SK-N-SH (cell line): ENCODE measurements around the gene OLFML1. TPM values are rescaled to one million over a fixed set of nuclear protein-coding genes. Genes with fewer than 3 reads are reported as not detected.

Experiments
- CTCF ChIA-PET: fragments of 300-600, 350-600 bp; formaldehyde crosslinking; extraction: SDS; loops from one replicate; lab custom pipeline; 2021; lab: Yijun Ruan, JAX
- POLR2A ChIA-PET: fragments of 350-600 bp; sonication (Branson Sonifier 250); formaldehyde crosslinking; extraction: SDS; loops from one replicate; lab custom pipeline; 2020; ENCODE audit warnings: antibody characterized with exemption, inconsistent platforms; lab: Yijun Ruan, JAX
- DNase-seq: peaks from one replicate; pipeline ENCODE4 v3.0.0; 2012
- H2AFZ ChIP-seq: fragments of 200-600 bp; sonication (generic); 2 replicates; pipeline ENCODE4 v1.8.1; 2016; ENCODE audit warnings: antibody characterized with exemption, mild to moderate bottlenecking, low read depth
- H3F3A ChIP-seq: fragments of 200-600 bp; sonication (generic); replicated peaks from 2 replicates; pipeline ENCODE3; 2016; ENCODE audit warnings: antibody characterized with exemption, mild to moderate bottlenecking; ENCODE audit not compliant: insufficient read depth
- H3K27ac ChIP-seq, 2 experiments: fragments of 200-500 bp in 1 of 2; fragments of 200-600 bp in 1 of 2; sonication (Bioruptor generic) in 1 of 2; sonication (generic), shearing (Covaris generic) in 1 of 2; 2 replicates each; pipeline versions ENCODE4 v1.5.1 to v1.6.1; 2014 to 2016; ENCODE audit warnings: low read depth in 2 of 2, inconsistent platforms in 1 of 2, low read length in 1 of 2, mild to moderate bottlenecking in 1 of 2, mixed read lengths in 1 of 2
- H3K27me3 ChIP-seq: fragments of 200-600 bp; sonication (generic), shearing (Covaris generic); 2 replicates; pipeline ENCODE4 v1.6.1; 2016; ENCODE audit warnings: mixed run types; ENCODE audit not compliant: insufficient read depth
- H3K36me3 ChIP-seq, 2 experiments: fragments of 200-500 bp in 1 of 2; fragments of 200-600 bp in 1 of 2; sonication (Bioruptor generic) in 1 of 2; sonication (generic) in 1 of 2; replicated peaks in 1 of 2; 2 replicates each; pipeline versions ENCODE3 to v1.5.1; 2014 to 2016; ENCODE audit warnings: low read length in 1 of 2, mild to moderate bottlenecking in 1 of 2; ENCODE audit not compliant: insufficient read depth in 2 of 2, control insufficient read depth in 1 of 2
- H3K4me1 ChIP-seq, 2 experiments: fragments of 200-500 bp in 1 of 2; fragments of 200-600 bp in 1 of 2; sonication (Bioruptor generic) in 1 of 2; sonication (generic), shearing (Covaris generic) in 1 of 2; 2 replicates each; pipeline versions ENCODE4 v1.5.1 to v1.6.1; 2014 to 2016; ENCODE audit warnings: low read depth in 1 of 2, low read length in 1 of 2, mixed run types in 1 of 2; ENCODE audit not compliant: insufficient read depth in 2 of 2, control insufficient read depth in 1 of 2
- H3K4me2 ChIP-seq: fragments of 200-600 bp; sonication (generic), shearing (Covaris generic); 2 replicates; pipeline ENCODE4 v1.6.1; 2017; ENCODE audit warnings: mixed run types
- H3K4me3 ChIP-seq, 2 experiments: fragments of 200-500 bp in 1 of 2; fragments of 200-600 bp in 1 of 2; sonication (Bioruptor generic) in 1 of 2; sonication (generic), shearing (Covaris generic) in 1 of 2; 2 replicates each; pipeline versions ENCODE4 v1.5.1 to v1.8.1; 2014 to 2016; ENCODE audit warnings: low read depth in 2 of 2, inconsistent platforms in 1 of 2, low read length in 1 of 2, mild to moderate bottlenecking in 1 of 2, mixed read lengths in 1 of 2, moderate library complexity in 1 of 2
- H3K79me2 ChIP-seq: fragments of 200-600 bp; sonication (generic); 2 replicates; pipeline ENCODE4 v1.8.1; 2017; ENCODE audit warnings: mild to moderate bottlenecking; ENCODE audit not compliant: insufficient read depth
- H3K9ac ChIP-seq: fragments of 200-600 bp; sonication (generic); 2 replicates; pipeline ENCODE4 v1.6.1; 2017; ENCODE audit warnings: mixed run types
- H3K9me2 ChIP-seq: fragments of 200-600 bp; sonication (generic); 2 replicates; pipeline ENCODE4 v1.6.1; 2017; ENCODE audit warnings: mixed run types
- H3K9me3 ChIP-seq: fragments of 200-600 bp; sonication (generic); 2 replicates; pipeline ENCODE4 v1.6.1; 2017; ENCODE audit warnings: mixed run types, mild to moderate bottlenecking, moderate library complexity
- H4K20me1 ChIP-seq: fragments of 200-600 bp; sonication (generic); 2 replicates; pipeline ENCODE4 v1.6.1; 2017; ENCODE audit warnings: mild to moderate bottlenecking, mixed run types; ENCODE audit not compliant: insufficient read depth
- CHD2 ChIP-seq: fragments of 150-350 bp; IDR thresholded peaks from 2 replicates; pipeline ENCODE4 v1.6.1; 2018; ENCODE audit warnings: low read length; ENCODE audit not compliant: partially characterized antibody
- EP300 ChIP-seq, 2 experiments: IDR thresholded peaks; 2 replicates each; pipeline versions ENCODE4 v1.4.0 to v1.6.1; 2012; ENCODE audit warnings: borderline replicate concordance in 1 of 2, low read depth in 1 of 2, low read length in 1 of 2
- FOSL2 ChIP-seq: IDR thresholded peaks from 2 replicates; pipeline ENCODE4 v1.4.0; 2012; ENCODE audit warnings: low read depth, mild to moderate bottlenecking, moderate library complexity, borderline replicate concordance
- FOXM1 ChIP-seq: IDR thresholded peaks from 2 replicates; pipeline ENCODE4 v1.4.0; 2012; ENCODE audit warnings: low read depth, mild to moderate bottlenecking
- IRF3 ChIP-seq: fragments of 150-350 bp; IDR thresholded peaks from 2 replicates; pipeline ENCODE4 v1.6.1; 2016; ENCODE audit warnings: mild to moderate bottlenecking, low read depth, low read length
- JUND ChIP-seq: IDR thresholded peaks from 2 replicates; pipeline ENCODE4 v1.4.0; 2012
- NRF1 ChIP-seq: IDR thresholded peaks from 2 replicates; pipeline ENCODE4 v1.6.1; 2012; ENCODE audit warnings: low read depth, mild to moderate bottlenecking, low read length
- POLR2AphosphoS5 ChIP-seq: IDR thresholded peaks from 2 replicates; pipeline ENCODE4 v1.6.1; 2012; ENCODE audit warnings: low read depth, low read length
- SIN3A ChIP-seq: IDR thresholded peaks from 2 replicates; pipeline ENCODE4 v1.6.1; 2012; ENCODE audit warnings: low read depth, mild to moderate bottlenecking, low read length, moderate library complexity, borderline replicate concordance
- TCF12 ChIP-seq: IDR thresholded peaks from 2 replicates; pipeline ENCODE4 v1.4.0; 2012
- TEAD4 ChIP-seq: IDR thresholded peaks from 2 replicates; pipeline ENCODE4 v1.4.0; 2012; ENCODE audit warnings: mild to moderate bottlenecking, borderline replicate concordance; ENCODE audit not compliant: insufficient read depth
- ZBTB33 ChIP-seq: IDR thresholded peaks from 2 replicates; pipeline ENCODE4 v1.4.0; 2012; ENCODE audit warnings: low read depth, borderline replicate concordance
- WGBS: methylation state at CpG from one replicate; pipeline ENCODE4 v1.1.6; 2017; ENCODE audit warnings: low lambda C conversion rate; 5-methylcytosine and 5-hydroxymethylcytosine counted together
- polyA plus RNA-seq, 3 experiments: library from polyadenylated mRNA; depleted of rRNA; stranded (reverse); fragments of >200 nt; gene quantifications; 2 replicates each; pipeline ENCODE4 v1.2.3, GENCODE V29; 2012
- TF ChIP-seq, protein P1 (sequence below): IDR thresholded peaks from 2 replicates; pipeline ENCODE4 v1.4.0; 2012; ENCODE audit warnings: low read depth, borderline replicate concordance

The OLFML1 gene
- polyA plus RNA-seq, 1 of the 3 experiments (the other 2 are of a cell fraction): not detected

GRCh38 chr11:7537265-7537664, 52.0 kb downstream of the OLFML1 start:
- no peaks in the 10 kb centered on the region for H3K9me2 ChIP-seq
- H3K27ac ChIP-seq: no peak overlapping the region
- CTCF ChIA-PET: interaction anchor here (1.0 to 2.9 kb wide), 5 partner anchors 9 to 34 kb away, joined by 3 to 11 read pairs (median 5); no protein-coding TSS in a partner anchor
- TF ChIP-seq IRF3: no peak
- TF ChIP-seq CHD2: no peak
- no peak for TF ChIP-seq TEAD4
- TF ChIP-seq JUND: no peak
- TF ChIP-seq SIN3A: no peak
- no peaks in the 10 kb centered on the region for H3F3A ChIP-seq
- POLR2A ChIA-PET: no interaction called here
- no peak overlapping the region for H2AFZ ChIP-seq
- H3K4me3 ChIP-seq: no peak overlapping the region
- no peak overlapping the region for H3K9ac ChIP-seq
- no peaks in the 10 kb centered on the region; the same call in 1 of the 2 replicates for H3K27me3 ChIP-seq
- no peaks in the 10 kb centered on the region for H4K20me1 ChIP-seq
- no peak for DNase-seq
- peaks cover 0 to 21% of the 10 kb centered on the region in 2 experiments; a peak in 2 of 4 replicates for H3K4me1 ChIP-seq
- no peak overlapping the region for H3K4me2 ChIP-seq
- no peaks in the 10 kb centered on the region for H3K9me3 ChIP-seq
- WGBS: 44% methylated on average over 6 of the region's 6 CpGs
- no peaks in the 10 kb centered on the region for H3K79me2 ChIP-seq
- no peaks in the 10 kb centered on the region for H3K36me3 ChIP-seq

DNA sequence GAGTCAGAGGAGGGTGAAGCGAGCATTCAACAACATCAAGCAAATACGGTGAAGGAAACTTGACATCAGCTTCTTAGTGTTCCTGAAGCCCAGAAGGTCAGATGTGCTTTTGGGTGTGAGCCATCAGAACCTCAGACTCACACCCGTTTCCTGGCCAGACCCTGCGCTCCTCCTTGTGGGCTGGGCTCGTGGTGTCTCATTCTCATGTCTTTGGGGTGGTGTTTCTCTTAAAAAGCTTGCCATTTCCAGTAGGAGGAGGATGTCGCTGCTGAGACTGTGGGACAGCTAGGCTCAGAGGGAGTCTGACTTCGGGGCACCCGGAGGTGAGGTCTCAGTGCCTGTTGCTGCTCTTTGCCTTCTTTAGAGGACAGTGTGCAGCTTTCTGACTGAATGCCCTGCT, 52.7 kb downstream of the OLFML1 start:
- no peaks in the 10 kb centered on the region for H4K20me1 ChIP-seq
- H3K4me3 ChIP-seq: no peak overlapping the region
- POLR2A ChIA-PET: no interaction called here
- WGBS: 35% methylated on average over 8 of the region's 8 CpGs
- no peak overlapping the region for H3K9ac ChIP-seq
- CTCF ChIA-PET: interaction anchor here (1.0 to 3.6 kb wide), 5 partner anchors 8 to 128 kb away, joined by 3 to 12 read pairs (median 9); no protein-coding TSS in a partner anchor
- H3K9me3 ChIP-seq: no peaks in the 10 kb centered on the region
- H3K9me2 ChIP-seq: no peaks in the 10 kb centered on the region
- H3K4me1 ChIP-seq: peaks cover 0 to 21% of the 10 kb centered on the region in 2 experiments; a peak in 2 of 4 replicates
- H3K4me2 ChIP-seq: no peak overlapping the region
- no peak overlapping the region for H2AFZ ChIP-seq
- no peak for TF ChIP-seq ZBTB33
- TF ChIP-seq, protein P1, sequence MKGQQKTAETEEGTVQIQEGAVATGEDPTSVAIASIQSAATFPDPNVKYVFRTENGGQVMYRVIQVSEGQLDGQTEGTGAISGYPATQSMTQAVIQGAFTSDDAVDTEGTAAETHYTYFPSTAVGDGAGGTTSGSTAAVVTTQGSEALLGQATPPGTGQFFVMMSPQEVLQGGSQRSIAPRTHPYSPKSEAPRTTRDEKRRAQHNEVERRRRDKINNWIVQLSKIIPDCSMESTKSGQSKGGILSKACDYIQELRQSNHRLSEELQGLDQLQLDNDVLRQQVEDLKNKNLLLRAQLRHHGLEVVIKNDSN: no peak
- TF ChIP-seq EP300 (IDR thresholded peaks at IDR 0.05; ENCODE audit: borderline replicate concordance in 1 of 2, low read depth in 1 of 2, low read length in 1 of 2): no peak
- TF ChIP-seq TCF12: no peak
- no peak for TF ChIP-seq FOXM1
- TF ChIP-seq TEAD4: no peak
- TF ChIP-seq POLR2AphosphoS5: no peak
- TF ChIP-seq NRF1: no peak
- no peak for TF ChIP-seq FOSL2
- no peak for TF ChIP-seq CHD2
- H3K27me3 ChIP-seq: no peaks in the 10 kb centered on the region; the same call in 1 of the 2 replicates
- no peaks in the 10 kb centered on the region for H3K36me3 ChIP-seq
- no peak for DNase-seq
- no peak overlapping the region for H3K27ac ChIP-seq
- H3K79me2 ChIP-seq: no peaks in the 10 kb centered on the region
- no peaks in the 10 kb centered on the region for H3F3A ChIP-seq
